Endothelial cell of umbilical vein (primary cell): ENCODE data around the gene PNPLA2. TPM values are rescaled to one million over a fixed set of nuclear protein-coding genes. Genes with fewer than 3 reads are reported as not detected.

Experiments
- BruUV-seq: library from RNA; stranded (reverse); fragments of 400-500 nt; replicated peaks from 2 replicates; lab custom pipeline; 2021; lab: Mats Ljungman, UMichigan
- CTCF ChIA-PET: fragments of 300-600, 350-600 bp; sonication (Branson Sonifier 250); formaldehyde crosslinking; loops from one replicate; lab custom pipeline; 2021; ENCODE audit warnings: antibody characterized with exemption, inconsistent platforms; lab: Charles Lee
- POLR2A ChIA-PET: fragments of 300-600, 350-600 bp; sonication (Branson Sonifier 250); formaldehyde crosslinking; loops from one replicate; lab custom pipeline; 2021; ENCODE audit warnings: antibody characterized with exemption, inconsistent platforms; lab: Charles Lee
- DNase-seq: peaks from one replicate; pipeline ENCODE4 v3.0.0-alpha.2; 2011; ENCODE audit warnings: low read depth, low spot score
- FAIRE-seq: peaks from 2 replicates; lab custom pipeline; 2011; peaks lifted over from hg19 to GRCh38; lab: Jason Lieb, UNC
- H2AFZ ChIP-seq: 2 replicates; pipeline ENCODE4 v1.6.0; 2012; ENCODE audit warnings: low read depth, low read length, control low read depth, inconsistent platforms
- H3K27ac ChIP-seq: 2 replicates; pipeline ENCODE4 v1.5.1; 2011; ENCODE audit warnings: low read depth, mild to moderate bottlenecking, control low read depth, low read length, moderate library complexity; ENCODE audit not compliant: insufficient read depth
- H3K27me3 ChIP-seq, 2 experiments: 2 replicates each; pipeline versions ENCODE4 v1.6.0 to v1.6.1; 2011; ENCODE audit warnings: low read length in 2 of 2, mixed read lengths in 1 of 2; ENCODE audit not compliant: control insufficient read depth in 2 of 2, insufficient read depth in 2 of 2
- H3K36me3 ChIP-seq, 2 experiments: 2 replicates in 1 of 2; 3 replicates in 1 of 2; pipeline ENCODE4 v1.5.1; 2011; ENCODE audit warnings: low read length in 2 of 2, mild to moderate bottlenecking in 1 of 2, moderate library complexity in 1 of 2; ENCODE audit not compliant: control insufficient read depth in 2 of 2, insufficient read depth in 2 of 2; ENCODE audit errors: extremely low read depth in 1 of 2
- H3K4me1 ChIP-seq: 3 replicates; pipeline ENCODE4 v1.5.1; 2011; ENCODE audit warnings: mild to moderate bottlenecking, low read length; ENCODE audit not compliant: control insufficient read depth, insufficient read depth; ENCODE audit errors: extremely low read depth
- H3K4me2 ChIP-seq: 2 replicates; pipeline ENCODE4 v1.6.1; 2011; ENCODE audit warnings: low read length, control low read depth, mixed read lengths; ENCODE audit not compliant: insufficient read depth
- H3K4me3 ChIP-seq, 3 experiments: fragments of 200-600 bp in 1 of 3; sonication (generic), shearing (Covaris generic) in 1 of 3; replicated peaks in 1 of 3; 2 replicates each; pipeline ENCODE4 v1.5.1; 2011 to 2016; ENCODE audit warnings: control low read depth in 3 of 3, low read length in 3 of 3, mild to moderate bottlenecking in 2 of 3, inconsistent platforms in 1 of 3, low read depth in 1 of 3, moderate library complexity in 1 of 3; ENCODE audit not compliant: insufficient read depth in 1 of 3
- H3K79me2 ChIP-seq: 2 replicates; pipeline ENCODE4 v1.6.0; 2012; ENCODE audit warnings: low read length, inconsistent platforms; ENCODE audit not compliant: control insufficient read depth, insufficient read depth
- H3K9ac ChIP-seq: replicated peaks from 2 replicates; pipeline ENCODE3; 2011; ENCODE audit warnings: low read length, control low read depth; ENCODE audit not compliant: insufficient read depth; ENCODE audit errors: extremely low read depth
- H3K9me1 ChIP-seq: replicated peaks from 3 replicates; pipeline ENCODE4 v1.6.0; 2011; ENCODE audit warnings: mild to moderate bottlenecking, low read length; ENCODE audit not compliant: control insufficient read depth, insufficient read depth; ENCODE audit errors: extremely low read depth
- H3K9me3 ChIP-seq: replicated peaks from 2 replicates; pipeline ENCODE4 v1.5.1; 2012; ENCODE audit warnings: low read length, inconsistent platforms; ENCODE audit not compliant: control insufficient read depth, insufficient read depth
- H4K20me1 ChIP-seq: replicated peaks from 2 replicates; pipeline ENCODE3; 2011; ENCODE audit warnings: mild to moderate bottlenecking, low read length; ENCODE audit not compliant: control insufficient read depth, insufficient read depth; ENCODE audit errors: extremely low read depth
- EZH2 ChIP-seq: IDR thresholded peaks from 2 replicates; pipeline ENCODE4 v1.6.1; 2012; ENCODE audit warnings: borderline replicate concordance, low read depth, mild to moderate bottlenecking, moderate library complexity, low read length, inconsistent platforms; ENCODE audit not compliant: severe bottlenecking
- FOS ChIP-seq: IDR thresholded peaks from 2 replicates; pipeline ENCODE4 v1.6.1; 2011; ENCODE audit warnings: mild to moderate bottlenecking, low read length, moderate library complexity, borderline replicate concordance; ENCODE audit not compliant: insufficient read depth
- GATA2 ChIP-seq: IDR thresholded peaks from 2 replicates; pipeline ENCODE4 v1.7.0; 2011; ENCODE audit warnings: low read depth, mild to moderate bottlenecking, moderate library complexity, mixed read lengths, low read length; ENCODE audit not compliant: insufficient read length, insufficient read depth
- JUN ChIP-seq: IDR thresholded peaks from 2 replicates; pipeline ENCODE4 v1.6.1; 2011; ENCODE audit warnings: borderline replicate concordance, low read depth; ENCODE audit not compliant: insufficient read length, insufficient read depth
- MYC ChIP-seq: IDR thresholded peaks from one replicate; pipeline ENCODE4 v1.6.1; 2011; ENCODE audit warnings: mild to moderate bottlenecking, low read depth, low read length
- POLR2A ChIP-seq: IDR thresholded peaks from 2 replicates; pipeline ENCODE4 v1.6.1; 2012; ENCODE audit warnings: low read depth, mild to moderate bottlenecking, control low read depth, low read length
- POLR2AphosphoS5 ChIP-seq: IDR thresholded peaks from 2 replicates; pipeline ENCODE4 v1.6.1; 2012; ENCODE audit warnings: low read depth, mild to moderate bottlenecking, control low read depth, low read length, moderate library complexity; ENCODE audit not compliant: insufficient read depth
- dilution Hi-C: fragments of 300-500 bp; cut with MboI; formaldehyde crosslinking; loops from one replicate; pipeline ENCODE4 v1.15.0; 2019; ENCODE audit warnings: low sequenced_read_pairs; ENCODE audit not compliant: extremely low pct_ligation_motif_present
- intact Hi-C: fragments of 100-400 bp; cut with micrococcal nuclease; formaldehyde crosslinking; loops from one replicate; pipeline ENCODE4 v1.10.0; 2022
- polyA plus RNA-seq, 4 experiments: library from polyadenylated mRNA; depleted of rRNA in 3 of 4; stranded (reverse) in 3 of 4; unstranded in 1 of 4; fragments of >200 nt; gene quantifications; 2 replicates each; pipeline versions ENCODE4 v1.2.1 to v1.2.3, GENCODE V29; 2011 to 2012; ENCODE audit warnings: missing spikeins in 1 of 4
- total RNA-seq: library from RNA; stranded (reverse); gene quantifications from 2 replicates; pipeline ENCODE4 v1.2.3, GENCODE V29; 2021
- TF ChIP-seq, protein P1 (sequence below): IDR thresholded peaks from 2 replicates; pipeline ENCODE4 v1.6.1; 2011; ENCODE audit not compliant: insufficient read depth, insufficient read length
- TF ChIP-seq, protein P2 (sequence below), 2 donors: IDR thresholded peaks; 1 replicate in 1 of 2; 2 replicates in 1 of 2; pipeline ENCODE4 v1.5.1; 2011; ENCODE audit warnings: low read length in 2 of 2, mild to moderate bottlenecking in 2 of 2, moderate library complexity in 2 of 2, control low read depth in 1 of 2, inconsistent platforms in 1 of 2, low read depth in 1 of 2; ENCODE audit not compliant: insufficient read depth in 1 of 2; ENCODE audit errors: extremely low read depth in 1 of 2

Gene PNPLA2
- total and polyA plus RNA-seq, 2 donors (not counting 3 experiments of a cell fraction or from before 2014, with no cell fraction given) = 73.1 to 75.6 TPM

DNA sequence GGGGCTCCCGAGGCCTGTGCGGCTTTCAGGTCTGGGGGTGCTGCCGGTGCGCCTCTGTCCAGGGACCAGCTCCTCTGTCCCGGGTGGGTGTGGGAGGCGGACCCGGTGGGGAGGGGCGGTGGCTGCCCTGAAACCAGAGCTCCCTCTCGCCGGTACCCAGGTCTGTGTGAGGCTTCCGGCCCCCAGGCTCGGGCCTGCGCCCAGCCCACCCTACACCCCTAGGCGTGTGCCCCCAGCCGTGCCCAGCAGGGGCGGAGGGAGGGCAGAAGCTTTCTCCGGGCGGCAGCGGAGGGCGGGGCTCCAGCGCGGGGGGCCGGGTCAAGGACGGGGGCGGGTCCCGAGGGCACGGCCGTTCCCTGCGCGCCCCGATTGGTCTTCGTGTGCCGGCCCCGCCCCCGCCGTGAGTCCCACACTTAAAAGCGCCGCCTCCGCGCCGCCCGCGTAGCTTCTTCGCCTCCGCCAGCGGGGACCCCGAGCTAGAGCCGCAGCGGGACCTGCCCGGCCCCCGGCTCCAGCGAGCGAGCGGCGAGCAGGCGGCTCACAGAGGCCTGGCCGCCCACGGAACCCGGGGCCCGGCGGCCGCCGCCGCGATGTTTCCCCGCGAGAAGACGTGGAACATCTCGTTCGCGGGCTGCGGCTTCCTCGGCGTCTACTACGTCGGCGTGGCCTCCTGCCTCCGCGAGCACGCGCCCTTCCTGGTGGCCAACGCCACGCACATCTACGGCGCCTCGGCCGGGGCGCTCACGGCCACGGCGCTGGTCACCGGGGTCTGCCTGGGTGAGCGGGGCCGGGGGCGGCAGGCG, 616 bp downstream of the PNPLA2 start:
- ChIA-PET POLR2A (interaction anchor here (0.6 to 3.3 kb wide), 10 partner anchors 9 to 264 kb away, joined by 3 to 23 read pairs (median 11); partner anchors contain the start of genes CEND1, GATD1, RPLP2 and TSPAN4), CTCF (interaction anchor here (1.1 to 2.7 kb wide), 4 partner anchors 9 to 15 kb away, joined by 3 to 11 read pairs (median 8); partner anchors contain the start of gene RPLP2)
- no peaks in the 10 kb centered on the region for H3K27me3 ChIP-seq
- H3K9me3 ChIP-seq = no peaks in the 10 kb centered on the region
- H3K79me2 ChIP-seq = peaks cover 19% of the 10 kb centered on the region
- intact Hi-C loops = loop anchor here (1.0 to 2.0 kb wide), 3 partner anchors 10 to 15 kb away; partner anchors contain the start of gene RPLP2
- DNase-seq = peak; percentile 85
- peak; percentile 87 for FAIRE-seq
- no TSS peak for BruUV-seq
- H3K4me1 ChIP-seq = peaks cover 20% of the 10 kb centered on the region
- H3K36me3 ChIP-seq = peaks cover 3 to 13% of the 10 kb centered on the region in 2 experiments
- dilution Hi-C loops = no loop called here
- TF ChIP-seq MYC (no peak), POLR2AphosphoS5 (peak; percentile 97), JUN (no peak), POLR2A (peak; percentile 98), EZH2 (no peak), FOS (no peak), GATA2 (no peak)
- TF ChIP-seq, protein P1, sequence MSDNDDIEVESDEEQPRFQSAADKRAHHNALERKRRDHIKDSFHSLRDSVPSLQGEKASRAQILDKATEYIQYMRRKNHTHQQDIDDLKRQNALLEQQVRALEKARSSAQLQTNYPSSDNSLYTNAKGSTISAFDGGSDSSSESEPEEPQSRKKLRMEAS = no peak
- TF ChIP-seq, protein P2, sequence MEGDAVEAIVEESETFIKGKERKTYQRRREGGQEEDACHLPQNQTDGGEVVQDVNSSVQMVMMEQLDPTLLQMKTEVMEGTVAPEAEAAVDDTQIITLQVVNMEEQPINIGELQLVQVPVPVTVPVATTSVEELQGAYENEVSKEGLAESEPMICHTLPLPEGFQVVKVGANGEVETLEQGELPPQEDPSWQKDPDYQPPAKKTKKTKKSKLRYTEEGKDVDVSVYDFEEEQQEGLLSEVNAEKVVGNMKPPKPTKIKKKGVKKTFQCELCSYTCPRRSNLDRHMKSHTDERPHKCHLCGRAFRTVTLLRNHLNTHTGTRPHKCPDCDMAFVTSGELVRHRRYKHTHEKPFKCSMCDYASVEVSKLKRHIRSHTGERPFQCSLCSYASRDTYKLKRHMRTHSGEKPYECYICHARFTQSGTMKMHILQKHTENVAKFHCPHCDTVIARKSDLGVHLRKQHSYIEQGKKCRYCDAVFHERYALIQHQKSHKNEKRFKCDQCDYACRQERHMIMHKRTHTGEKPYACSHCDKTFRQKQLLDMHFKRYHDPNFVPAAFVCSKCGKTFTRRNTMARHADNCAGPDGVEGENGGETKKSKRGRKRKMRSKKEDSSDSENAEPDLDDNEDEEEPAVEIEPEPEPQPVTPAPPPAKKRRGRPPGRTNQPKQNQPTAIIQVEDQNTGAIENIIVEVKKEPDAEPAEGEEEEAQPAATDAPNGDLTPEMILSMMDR (IDR thresholded peaks at IDR 0.05; ENCODE audit: extremely low read depth in 1 of 2, insufficient read depth in 1 of 2, low read depth in 1 of 2, low read length in 2 of 2) = peak in 1 of 2 donors; percentile 14
- H3K9ac ChIP-seq = peak overlapping the region; percentile 94
- H3K27ac ChIP-seq = peak overlapping the region; percentile 89
- no peaks in the 10 kb centered on the region for H4K20me1 ChIP-seq
- H3K4me2 ChIP-seq = peak overlapping the region; percentile 70
- H3K4me3 ChIP-seq = peak overlapping the region; percentile 66 to 79 (median 77)
- peak overlapping the region; percentile 93 for H2AFZ ChIP-seq
- no peaks in the 10 kb centered on the region for H3K9me1 ChIP-seq
